GM19238 (cell line): ENCODE results near the gene P4HTM.

Source experiments
- DNase-seq: peaks from one replicate; pipeline ENCODE4 v3.0.0; 2011; ENCODE audit warnings: low spot score; ENCODE audit not compliant: insufficient read length

The P4HTM gene

GRCh38 chr3:49023775-49024174 lies 33.7 kb downstream of the P4HTM start:
- no peak for DNase-seq

DNA sequence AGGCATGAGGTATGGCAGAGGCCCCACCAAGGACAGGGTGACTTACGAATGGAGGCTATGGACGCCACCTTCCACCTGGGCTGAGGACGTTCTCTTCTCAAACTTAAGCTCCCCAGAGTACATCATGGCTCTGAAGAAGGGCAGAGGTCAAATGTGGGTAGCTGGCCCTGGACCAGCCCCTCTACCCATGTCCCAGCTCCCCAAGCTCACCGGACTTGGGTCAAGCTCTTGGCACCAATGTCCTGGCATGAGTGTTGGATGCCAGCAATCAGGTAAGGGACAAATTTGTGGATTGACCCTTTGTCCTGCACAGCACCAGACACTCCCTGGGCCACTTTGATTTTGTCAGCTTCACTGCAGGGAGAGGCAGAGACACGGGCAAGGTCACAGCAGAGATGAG lies 34.4 kb downstream of the P4HTM start:
- DNase-seq: no peak

GRCh38 chr3:49025005-49025792 lies 35.2 kb downstream of the P4HTM start:
- DNase-seq: no peak

DNA sequence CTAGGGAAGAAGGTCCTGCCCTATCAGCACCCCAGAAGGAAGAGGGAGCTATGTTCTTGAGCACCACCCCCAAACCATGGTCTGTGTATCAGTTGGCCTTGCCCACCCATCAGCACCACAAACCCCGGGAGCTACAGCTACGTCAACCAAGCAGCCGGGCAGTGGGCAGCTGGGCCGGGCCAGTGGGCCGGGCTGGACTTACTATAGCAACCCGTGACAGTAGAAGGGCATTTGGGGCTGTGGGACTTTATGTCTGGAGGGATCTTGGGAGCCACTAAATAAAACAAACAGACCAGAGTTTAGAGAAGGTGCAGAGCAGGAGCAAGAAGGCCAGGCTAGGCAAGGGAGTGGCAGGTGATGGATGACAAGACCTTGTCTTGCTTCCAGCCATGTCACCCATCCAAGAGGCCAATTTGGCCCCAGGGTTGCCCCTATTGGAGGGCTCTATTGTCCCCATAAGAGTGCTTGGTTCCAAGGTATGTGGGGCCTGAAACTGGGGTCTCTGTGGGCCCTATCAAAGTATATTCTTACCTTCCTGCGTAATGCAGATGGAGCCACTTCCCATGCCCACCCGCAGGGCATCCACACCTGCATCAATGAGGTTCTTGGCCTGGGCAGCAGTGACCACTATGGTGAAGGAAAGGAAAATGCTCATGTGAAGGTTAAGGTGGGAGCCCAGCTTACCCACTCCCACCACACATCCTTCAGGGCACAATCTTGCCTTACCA lies 35.9 kb downstream of the P4HTM start:
- DNase-seq: no peak

GRCh38 chr3:49026536-49026935 lies 36.5 kb downstream of the P4HTM start:
- no peak for DNase-seq

DNA sequence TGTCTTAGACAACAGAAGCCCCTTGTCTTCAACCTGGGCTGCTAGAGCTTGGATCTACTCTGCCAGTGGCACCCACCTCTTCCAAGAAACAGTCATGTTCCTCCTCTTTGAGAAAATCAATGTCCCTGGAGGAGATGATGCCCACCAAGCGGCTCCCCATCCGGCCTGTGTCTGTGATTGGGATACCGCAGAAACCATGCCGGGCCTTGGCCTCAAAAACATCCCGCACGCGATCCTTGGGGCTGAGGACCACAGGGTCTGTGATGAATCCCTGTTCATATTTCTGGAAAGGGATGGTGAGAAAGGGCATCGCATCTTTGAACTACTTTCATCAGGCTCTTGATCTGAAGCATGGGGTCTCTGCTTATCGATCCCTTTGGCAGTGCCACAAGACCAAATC lies 37.6 kb downstream of the P4HTM start:
- no peak for DNase-seq

GRCh38 chr3:49028298-49028672 lies 38.2 kb downstream of the P4HTM start:
- no peak for DNase-seq

DNA sequence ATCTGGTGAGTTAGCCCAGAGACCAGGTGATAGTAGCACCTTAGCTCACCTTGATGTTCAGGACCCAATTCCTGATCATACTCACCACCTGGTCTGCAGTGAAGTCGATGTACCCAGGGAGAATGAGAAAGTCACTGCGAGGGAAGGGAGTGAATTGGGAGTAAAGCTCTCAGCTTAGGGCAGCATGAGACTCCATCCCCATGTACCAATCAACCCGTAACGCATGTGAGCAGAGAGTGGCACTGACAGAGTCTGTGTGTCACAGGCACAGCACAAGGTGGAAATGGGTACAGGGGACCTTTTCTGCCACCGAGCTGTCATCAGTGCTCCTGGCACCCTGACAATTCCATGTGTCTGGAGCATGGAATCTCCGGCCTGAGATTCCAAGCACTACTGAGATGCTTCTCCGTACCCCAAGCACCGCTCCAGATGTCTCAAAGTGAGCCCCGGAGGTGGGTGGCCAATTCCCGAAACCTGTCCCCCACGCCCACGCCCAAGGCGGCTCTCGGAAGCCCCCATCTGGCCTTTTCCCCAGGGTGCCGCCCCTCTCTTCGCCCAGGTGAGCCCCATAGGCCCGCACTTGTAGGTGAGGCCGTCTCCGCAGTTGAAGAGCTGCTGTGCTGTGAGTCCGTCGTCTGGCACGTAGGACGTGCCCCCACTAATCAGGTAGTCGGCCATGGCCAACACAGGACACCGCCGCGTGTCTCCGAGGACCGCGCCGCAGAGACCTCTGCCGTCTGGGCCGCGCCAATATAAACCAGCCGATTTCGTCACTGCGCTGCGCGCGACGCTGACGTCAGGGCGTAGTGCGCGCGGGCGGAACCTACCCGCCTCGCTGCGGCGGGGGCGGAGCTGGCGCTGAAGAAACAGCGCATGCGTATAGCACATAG lies 38.9 kb downstream of the P4HTM start, which contains the start of gene IMPDH2:
TSS of gene IMPDH2 (minus strand) at position 726 of the 890 bp plus-strand sequence. CDS start at position 678, 48 bp downstream.
- peak; percentile 70 for DNase-seq

GRCh38 chr3:49029563-49029884 lies 39.5 kb downstream of the P4HTM start:
- no peak for DNase-seq

DNA sequence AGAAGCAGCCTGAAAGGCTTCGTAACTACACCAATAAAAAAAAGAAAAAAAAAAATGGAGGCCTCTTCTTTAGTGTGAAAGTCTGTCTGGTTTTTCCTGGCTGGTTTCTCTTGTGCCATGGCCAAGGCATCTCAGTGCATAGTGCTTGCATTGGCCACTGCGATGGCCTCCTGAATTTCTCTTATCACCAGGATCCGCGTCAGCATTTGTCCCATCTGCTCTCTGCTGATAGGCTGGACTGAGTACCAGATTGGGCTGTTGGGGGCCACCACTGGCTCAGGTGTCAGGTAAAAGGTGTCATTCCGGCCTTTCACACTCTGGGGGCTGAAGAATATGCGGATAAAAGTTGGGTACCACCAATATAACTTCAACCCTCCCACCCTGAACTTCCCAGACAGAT lies 40.3 kb downstream of the P4HTM start:
- DNase-seq: no peak

DNA sequence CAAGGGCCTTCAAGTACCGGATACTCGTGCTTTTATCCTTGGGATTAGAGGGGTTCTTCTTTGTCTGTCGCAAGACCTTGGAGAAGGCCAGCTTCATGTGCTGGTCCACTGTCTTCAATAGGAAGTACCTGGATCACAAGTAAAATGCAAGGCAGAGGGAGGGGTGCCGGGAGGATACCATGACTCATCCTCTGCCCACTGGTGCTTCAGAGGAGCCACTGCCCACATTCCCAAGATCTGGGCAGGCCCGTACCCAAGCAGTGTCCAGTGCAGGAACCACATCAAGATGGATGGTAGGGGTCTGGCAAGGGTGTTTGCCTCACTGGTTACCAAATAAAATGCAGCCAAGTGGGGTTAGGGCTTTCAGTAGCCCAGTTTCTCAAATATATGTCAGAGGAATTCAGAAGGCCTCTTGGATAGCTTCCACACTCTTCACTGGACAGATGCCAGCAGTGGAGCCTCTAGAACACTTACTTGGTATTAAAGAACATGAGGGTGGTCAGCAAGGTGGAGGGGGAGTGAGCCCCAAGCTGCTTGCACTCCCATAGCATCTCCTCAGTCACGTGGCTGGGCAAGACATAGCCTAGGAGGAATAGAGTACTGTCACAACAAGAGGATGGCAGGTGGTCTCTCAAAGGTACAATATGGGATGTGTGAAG lies 42.7 kb downstream of the P4HTM start:
- no peak for DNase-seq

DNA sequence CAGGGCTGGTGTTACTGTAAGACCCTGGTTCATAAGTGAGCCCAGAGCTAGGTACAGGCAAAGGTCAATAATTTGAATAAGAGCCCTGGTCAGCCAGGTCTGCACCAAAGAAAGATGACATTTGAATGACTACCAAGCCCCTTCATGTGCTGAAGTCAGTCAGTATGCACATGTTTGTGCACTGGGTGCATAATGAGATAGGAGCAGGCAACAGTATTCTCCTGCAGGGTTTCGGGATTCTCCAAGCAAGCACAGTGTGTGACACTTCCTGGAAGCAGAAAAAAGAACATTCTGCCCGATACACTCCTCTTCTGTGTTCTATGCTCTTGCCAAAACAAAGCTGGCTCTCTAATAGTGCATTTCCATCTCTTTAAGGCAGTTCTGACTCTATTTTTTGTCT lies 44.6 kb downstream of the P4HTM start:
- no peak for DNase-seq

- no peak for DNase-seq
Measured at GRCh38 chr3:49035281-49035680, 45.2 kb downstream of the P4HTM start.

GRCh38 chr3:49053543-49053942 lies 63.5 kb downstream of the P4HTM start:
- no peak for DNase-seq

DNA sequence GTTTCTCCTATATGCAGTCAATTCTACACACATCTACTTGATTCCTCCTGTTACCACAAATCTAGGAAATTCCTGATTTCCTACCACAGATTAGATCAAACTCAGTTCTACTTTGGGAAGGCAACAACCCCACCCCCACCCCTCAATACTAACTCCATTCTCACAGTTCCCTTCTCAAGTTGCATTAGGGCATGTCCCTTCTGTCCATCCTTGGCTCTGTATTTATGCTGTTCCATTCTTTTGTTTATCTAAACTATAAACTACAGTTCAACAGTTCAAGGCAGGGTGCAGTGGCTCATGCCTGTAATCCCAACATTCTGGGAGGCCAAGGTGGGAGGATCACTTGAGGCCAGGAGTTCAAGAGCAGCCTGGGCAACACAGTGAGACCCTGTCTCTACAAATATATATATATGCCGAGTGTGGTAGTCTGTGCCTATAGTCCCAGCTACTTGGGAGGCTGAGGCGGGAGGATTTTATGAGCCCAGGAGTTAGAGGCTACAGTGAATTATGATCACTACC lies 64.4 kb downstream of the P4HTM start:
- DNase-seq: no peak
